Parathyroid adenoma (tissue), 2 donors: ENCODE results near the gene CAMKMT.

Experiments used
- H2AFZ ChIP-seq: fragments of 300-600 bp; sonication (generic); one replicate; pipeline ENCODE4 v1.7.0; 2017; ENCODE audit warnings: antibody characterized with exemption, mild to moderate bottlenecking
- H3K27ac ChIP-seq: fragments of 300-600 bp; sonication (generic); one replicate; pipeline ENCODE4 v1.7.0; 2017
- H3K27me3 ChIP-seq: fragments of 300-600 bp; sonication (generic); one replicate; pipeline ENCODE4 v1.7.0; 2017; ENCODE audit warnings: low read length; ENCODE audit not compliant: control insufficient read depth, insufficient read depth
- H3K36me3 ChIP-seq: fragments of 300-600 bp; sonication (generic); one replicate; pipeline ENCODE4 v1.7.0; 2017; ENCODE audit warnings: low read length; ENCODE audit not compliant: control insufficient read depth, insufficient read depth
- H3K4me1 ChIP-seq: fragments of 300-600 bp; sonication (generic); one replicate; pipeline ENCODE4 v1.7.0; 2017; ENCODE audit warnings: control low read depth
- H3K4me2 ChIP-seq: fragments of 300-600 bp; sonication (generic); one replicate; pipeline ENCODE4 v1.7.0; 2017; ENCODE audit warnings: low read length
- H3K4me3 ChIP-seq: fragments of 300-600 bp; sonication (generic); one replicate; pipeline ENCODE4 v1.7.0; 2017; ENCODE audit warnings: low read depth, low read length
- H3K79me2 ChIP-seq: fragments of 300-600 bp; sonication (generic); one replicate; pipeline ENCODE4 v1.7.0; 2017; ENCODE audit warnings: control low read depth
- H3K9ac ChIP-seq: fragments of 300-600 bp; sonication (generic); one replicate; pipeline ENCODE4 v1.7.0; 2017; ENCODE audit warnings: mild to moderate bottlenecking
- H3K9me3 ChIP-seq: fragments of 300-600 bp; sonication (generic); one replicate; pipeline ENCODE4 v1.7.0; 2017; ENCODE audit warnings: low read length; ENCODE audit not compliant: control insufficient read depth
- CTCF ChIP-seq: fragments of 300-600 bp; sonication (generic); IDR thresholded peaks from one replicate; pipeline ENCODE4 v1.7.0; 2017; ENCODE audit warnings: antibody characterized with exemption, mild to moderate bottlenecking
- donor health status: primary hyperparathyroidism.

Gene CAMKMT

GRCh38 chr2:44623622-44624351 is 262.0 kb downstream of the CAMKMT start:
- no peak for TF ChIP-seq CTCF
- no peaks in the 10 kb centered on the region for H3K36me3 ChIP-seq
- H3K4me2 ChIP-seq: no peak overlapping the region
- H3K27ac ChIP-seq: no peak overlapping the region
- H2AFZ ChIP-seq: no peak overlapping the region
- H3K27me3 ChIP-seq: no peaks in the 10 kb centered on the region
- no peak overlapping the region for H3K9ac ChIP-seq
- H3K4me1 ChIP-seq: no peaks in the 10 kb centered on the region
- no peaks in the 10 kb centered on the region for H3K79me2 ChIP-seq
- no peak overlapping the region for H3K4me3 ChIP-seq
- no peaks in the 10 kb centered on the region for H3K9me3 ChIP-seq

GRCh38 chr2:44628297-44628696 is 266.6 kb downstream of the CAMKMT start:
- Histone ChIP-seq H3K79me2 (no peaks in the 10 kb centered on the region), H3K27me3 (no peaks in the 10 kb centered on the region), H3K9ac (no peak overlapping the region)

GRCh38 chr2:44632931-44633689 is 271.4 kb downstream of the CAMKMT start:
- H3K79me2 ChIP-seq: no peaks in the 10 kb centered on the region
- no peak overlapping the region for H2AFZ ChIP-seq
- H3K27me3 ChIP-seq: no peaks in the 10 kb centered on the region
- no peak overlapping the region for H3K4me2 ChIP-seq
- H3K27ac ChIP-seq: no peak overlapping the region
- no peaks in the 10 kb centered on the region for H3K9me3 ChIP-seq
- H3K9ac ChIP-seq: no peak overlapping the region
- no peaks in the 10 kb centered on the region for H3K4me1 ChIP-seq
- TF ChIP-seq CTCF: no peak
- H3K36me3 ChIP-seq: no peaks in the 10 kb centered on the region
- no peak overlapping the region for H3K4me3 ChIP-seq

More at GRCh38 chr2:44628297-44628696, 266.6 kb downstream of the CAMKMT start:
- Histone ChIP-seq H3K36me3 (no peaks in the 10 kb centered on the region), H3K4me1 (no peaks in the 10 kb centered on the region), H3K27ac (no peak overlapping the region), H3K9me3 (no peaks in the 10 kb centered on the region), H3K4me3 (no peak overlapping the region), H2AFZ (no peak overlapping the region), H3K4me2 (no peak overlapping the region)
- no peak for TF ChIP-seq CTCF

GRCh38 chr2:44635725-44636124 is 274.0 kb downstream of the CAMKMT start:
- no peak for TF ChIP-seq CTCF
- H3K4me2 ChIP-seq: no peak overlapping the region
- H3K79me2 ChIP-seq: no peaks in the 10 kb centered on the region
- no peaks in the 10 kb centered on the region for H3K4me1 ChIP-seq
- H3K9me3 ChIP-seq: no peaks in the 10 kb centered on the region
- H3K4me3 ChIP-seq: no peak overlapping the region
- H3K27me3 ChIP-seq: no peaks in the 10 kb centered on the region
- H3K36me3 ChIP-seq: no peaks in the 10 kb centered on the region
- H3K27ac ChIP-seq: no peak overlapping the region
- no peak overlapping the region for H3K9ac ChIP-seq
- no peak overlapping the region for H2AFZ ChIP-seq
